Epithelial cell of esophagus (primary cell): Measurements from ENCODE around the gene GUCY1A1.

Experiments used
- DNase-seq: peaks from one replicate; pipeline ENCODE4 v3.0.0; 2010; ENCODE audit warnings: low read depth
- H3K4me3 ChIP-seq: 2 replicates; pipeline ENCODE4 v1.5.1; 2011; ENCODE audit warnings: mild to moderate bottlenecking, low read length, control low read depth
- CTCF ChIP-seq: IDR thresholded peaks from 2 replicates; pipeline ENCODE4 v1.5.1; 2011; ENCODE audit warnings: low read depth, mild to moderate bottlenecking, low read length, control low read depth, inconsistent platforms; ENCODE audit not compliant: insufficient read depth; ENCODE audit errors: missing control alignments

GUCY1A1 gene, protein sequence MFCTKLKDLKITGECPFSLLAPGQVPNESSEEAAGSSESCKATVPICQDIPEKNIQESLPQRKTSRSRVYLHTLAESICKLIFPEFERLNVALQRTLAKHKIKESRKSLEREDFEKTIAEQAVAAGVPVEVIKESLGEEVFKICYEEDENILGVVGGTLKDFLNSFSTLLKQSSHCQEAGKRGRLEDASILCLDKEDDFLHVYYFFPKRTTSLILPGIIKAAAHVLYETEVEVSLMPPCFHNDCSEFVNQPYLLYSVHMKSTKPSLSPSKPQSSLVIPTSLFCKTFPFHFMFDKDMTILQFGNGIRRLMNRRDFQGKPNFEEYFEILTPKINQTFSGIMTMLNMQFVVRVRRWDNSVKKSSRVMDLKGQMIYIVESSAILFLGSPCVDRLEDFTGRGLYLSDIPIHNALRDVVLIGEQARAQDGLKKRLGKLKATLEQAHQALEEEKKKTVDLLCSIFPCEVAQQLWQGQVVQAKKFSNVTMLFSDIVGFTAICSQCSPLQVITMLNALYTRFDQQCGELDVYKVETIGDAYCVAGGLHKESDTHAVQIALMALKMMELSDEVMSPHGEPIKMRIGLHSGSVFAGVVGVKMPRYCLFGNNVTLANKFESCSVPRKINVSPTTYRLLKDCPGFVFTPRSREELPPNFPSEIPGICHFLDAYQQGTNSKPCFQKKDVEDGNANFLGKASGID

GRCh38 chr4:155666344-155667221 lies at the start of gene GUCY1A1:
GUCY1A1 (plus strand) TSS chr4:155666848; CDS start chr4:155696868, 30,020 bp downstream.
- no peak for DNase-seq
- peak within 1 kb of the TSS; percentile 60 for H3K4me3 ChIP-seq
- no peak for TF ChIP-seq CTCF

DNA sequence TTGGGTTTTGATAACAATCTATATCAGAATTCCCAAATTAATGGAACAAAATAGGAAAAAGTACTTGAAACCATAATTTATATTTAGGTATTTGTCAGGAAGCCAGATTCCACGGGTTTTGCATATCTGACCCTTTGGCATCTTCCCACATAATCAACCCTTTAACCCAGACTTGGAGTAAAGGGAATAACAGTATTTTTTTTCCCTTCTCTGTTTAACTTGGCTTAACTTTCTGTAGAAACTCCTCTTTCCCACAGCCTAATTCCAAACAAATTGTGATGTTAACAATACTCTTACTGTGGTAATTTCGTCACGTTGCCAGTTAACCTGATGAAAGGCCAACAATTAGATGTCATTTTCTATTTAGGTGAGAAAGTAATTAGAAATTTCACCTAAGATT lies 49.4 kb upstream of the GUCY1A1 start:
- no peak for DNase-seq
- H3K4me3 ChIP-seq, result no peak overlapping the region
- TF ChIP-seq CTCF, result no peak

- no peak for TF ChIP-seq CTCF
- no peak for DNase-seq
- no peak overlapping the region for H3K4me3 ChIP-seq
These were observed 48.3 kb upstream of the GUCY1A1 start for GRCh38 chr4:155618183-155618838.

DNA sequence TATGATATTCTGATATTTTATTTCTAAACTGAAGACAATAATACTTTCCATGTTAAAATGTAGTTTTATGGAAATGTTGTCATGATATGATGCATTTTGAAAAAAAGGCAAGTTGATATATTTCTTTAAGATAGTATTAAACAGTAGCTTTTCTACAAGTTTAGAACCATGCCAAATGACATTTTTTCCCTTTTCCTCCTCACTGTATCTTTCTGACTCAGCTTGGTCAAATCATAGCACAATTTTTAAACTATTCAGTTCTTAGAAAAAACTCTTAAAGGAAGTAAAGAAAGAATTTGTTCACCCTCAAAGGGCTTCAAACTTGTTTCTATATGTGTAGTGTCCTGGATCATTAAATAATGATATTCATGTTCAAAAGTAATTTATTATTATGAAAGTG lies 46.0 kb upstream of the GUCY1A1 start:
- no peak for DNase-seq
- no peak for TF ChIP-seq CTCF
- H3K4me3 ChIP-seq, result no peak overlapping the region

GRCh38 chr4:155624478-155624877 lies 42.2 kb upstream of the GUCY1A1 start:
- DNase-seq, result no peak
- no peak for TF ChIP-seq CTCF
- no peak overlapping the region for H3K4me3 ChIP-seq

DNA sequence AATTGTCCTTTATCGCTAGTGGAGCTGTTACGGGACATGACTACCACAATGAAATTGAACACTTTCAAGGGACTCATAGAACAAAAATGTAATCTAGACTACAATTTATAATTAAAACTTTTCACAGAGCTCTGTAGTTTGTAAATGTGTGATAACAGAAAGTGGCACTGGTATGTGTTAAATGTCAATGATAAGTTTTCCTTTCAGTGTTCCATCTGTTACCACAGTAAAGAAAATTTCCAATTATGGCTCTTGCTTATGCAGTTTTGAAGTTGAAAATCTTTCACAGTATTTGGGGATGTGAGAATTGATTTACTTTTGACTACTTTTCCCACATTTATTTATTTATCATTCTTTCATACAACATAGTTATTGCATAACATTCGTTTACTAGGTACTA lies 40.1 kb upstream of the GUCY1A1 start:
- TF ChIP-seq CTCF, result no peak
- no peak overlapping the region for H3K4me3 ChIP-seq
- DNase-seq, result no peak
